ENCODE measurements around the gene DAP.

The DAP gene

DNA sequence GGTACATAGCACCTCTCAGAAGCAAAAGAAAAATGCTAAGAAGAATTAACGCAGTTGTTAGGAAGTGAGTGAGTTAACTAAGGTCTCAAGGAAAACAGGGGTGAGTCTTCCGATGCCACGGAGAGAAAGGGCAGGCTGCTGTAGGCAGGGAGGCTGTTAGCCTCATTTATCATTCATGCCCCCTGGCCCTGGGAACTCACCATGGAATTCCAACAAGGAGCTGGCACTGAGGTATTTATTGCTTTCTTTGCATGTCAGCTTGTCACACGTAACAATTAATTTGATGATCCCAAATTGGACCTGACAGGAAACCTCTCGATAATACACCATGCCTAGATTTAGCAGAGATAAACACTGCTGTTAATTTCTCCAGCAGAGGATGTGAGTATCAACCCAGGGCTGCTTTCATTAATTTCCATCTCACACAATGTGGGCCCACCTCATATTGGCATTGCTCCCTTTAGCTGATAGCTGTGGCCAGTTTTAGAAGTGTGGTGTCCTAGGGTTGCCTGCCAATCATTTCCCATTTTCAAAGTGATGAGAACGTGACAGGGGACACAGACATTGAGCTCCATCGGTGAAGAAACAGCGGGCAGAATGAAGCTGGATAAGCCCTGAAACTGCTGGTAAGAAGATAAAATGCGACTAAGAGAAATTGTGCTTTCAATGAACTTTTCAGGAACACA lies 45.3 kb downstream of the DAP start:
- TF ChIP-seq CTCF (IDR thresholded peaks at IDR 0.05; ENCODE audit: low read depth, low read length, missing control alignments) = no peak
- in situ Hi-C loops (cut with HindIII; ENCODE audit: low sequenced_read_pairs) = no loop called here
- no peak for DNase-seq (ENCODE audit: low read depth)
- H3K4me3 ChIP-seq (ENCODE audit: low read depth, low read length) = no peak overlapping the region

- in situ Hi-C loops (cut with HindIII; ENCODE audit: low sequenced_read_pairs) = no loop called here
- H3K4me3 ChIP-seq (ENCODE audit: low read depth, low read length) = no peak overlapping the region
- no peak for DNase-seq (ENCODE audit: low read depth)
- TF ChIP-seq CTCF (IDR thresholded peaks at IDR 0.05; ENCODE audit: low read depth, low read length, missing control alignments) = no peak
Measured at GRCh38 chr5:10712574-10713366, 48.3 kb downstream of the DAP start.

DNA sequence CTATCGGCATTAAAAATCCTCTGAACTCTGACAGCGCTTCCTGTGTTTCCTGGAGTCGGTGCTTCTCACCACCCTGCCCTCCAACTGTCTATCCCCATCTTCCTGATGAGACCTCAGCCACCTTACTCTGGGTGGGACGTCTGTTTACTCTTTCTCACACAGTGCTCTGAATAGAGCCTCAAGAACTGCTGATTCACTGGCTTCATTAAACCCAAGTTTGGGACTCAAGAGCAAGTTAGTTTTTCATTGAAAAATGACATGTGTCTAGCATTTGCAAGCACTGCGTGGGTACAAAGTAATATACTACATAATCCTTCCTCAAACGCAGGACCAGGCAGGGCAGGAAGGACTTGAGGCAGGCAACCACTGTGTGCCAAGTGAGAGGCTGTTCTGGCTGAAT lies 49.5 kb downstream of the DAP start:
- in situ Hi-C loops (cut with HindIII; ENCODE audit: low sequenced_read_pairs) = no loop called here
- H3K4me3 ChIP-seq (ENCODE audit: low read depth, low read length) = no peak overlapping the region
- DNase-seq (ENCODE audit: low read depth) = no peak
- no peak for TF ChIP-seq CTCF (IDR thresholded peaks at IDR 0.05; ENCODE audit: low read depth, low read length, missing control alignments)

DNA sequence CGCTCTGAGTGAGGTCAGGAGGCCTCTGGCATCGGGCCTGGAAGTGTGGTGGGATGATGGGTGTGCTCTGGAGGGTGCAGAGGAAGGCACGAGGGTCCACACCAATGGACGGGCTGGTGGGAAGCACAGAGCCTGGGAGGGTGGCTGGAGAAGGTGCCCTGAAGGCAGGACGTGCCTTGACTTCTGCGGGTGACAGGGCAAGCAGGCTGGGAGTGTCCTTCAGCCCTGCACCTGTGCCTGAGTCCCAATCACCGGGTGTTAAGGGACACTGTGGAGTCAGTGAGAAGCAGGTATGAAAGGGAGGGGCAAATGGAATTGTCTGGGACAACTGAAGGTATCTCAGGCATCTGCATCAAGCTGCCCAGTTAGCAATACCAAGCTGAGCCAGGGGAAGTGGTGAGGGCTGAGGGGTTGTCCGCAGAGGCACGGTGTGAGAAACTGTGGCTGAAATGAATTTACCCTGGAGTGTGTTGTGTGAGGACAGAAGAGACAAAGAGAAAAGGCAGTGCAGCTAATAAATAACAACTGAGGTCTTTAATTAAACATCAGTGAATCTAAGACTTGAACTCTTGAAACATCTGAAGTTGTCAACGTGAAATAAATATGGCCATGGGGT lies 50.4 kb downstream of the DAP start:
- in situ Hi-C loops (cut with HindIII; ENCODE audit: low sequenced_read_pairs) = no loop called here
- DNase-seq (ENCODE audit: low read depth) = no peak
- no peak overlapping the region for H3K4me3 ChIP-seq (ENCODE audit: low read depth, low read length)
- no peak for TF ChIP-seq CTCF (IDR thresholded peaks at IDR 0.05; ENCODE audit: low read depth, low read length, missing control alignments)

GRCh38 chr5:10709933-10710332 lies 51.1 kb downstream of the DAP start:
- no peak overlapping the region for H3K4me3 ChIP-seq (ENCODE audit: low read depth, low read length)
- TF ChIP-seq CTCF (IDR thresholded peaks at IDR 0.05; ENCODE audit: low read depth, low read length, missing control alignments) = no peak
- in situ Hi-C loops (cut with HindIII; ENCODE audit: low sequenced_read_pairs) = no loop called here
- no peak for DNase-seq (ENCODE audit: low read depth)

- H3K4me3 ChIP-seq (ENCODE audit: low read depth, low read length) = no peak overlapping the region
- in situ Hi-C loops (cut with HindIII; ENCODE audit: low sequenced_read_pairs) = no loop called here
- TF ChIP-seq CTCF (IDR thresholded peaks at IDR 0.05; ENCODE audit: low read depth, low read length, missing control alignments) = no peak
- DNase-seq (ENCODE audit: low read depth) = no peak
Measured at GRCh38 chr5:10709409-10709808, 51.6 kb downstream of the DAP start.
